Nephron (organoid): Measurements from ENCODE around the gene TIMP3.

Experiments
- H3K27ac Mint-ChIP-seq, 3 experiments: 2 replicates each; pipeline ENCODE4 v1.8.0; 2020; ENCODE audit warnings: mixed read lengths in 3 of 3, mild to moderate bottlenecking in 2 of 3, moderate library complexity in 1 of 3
- H3K27me3 Mint-ChIP-seq: 2 replicates; pipeline ENCODE4 v1.8.0; 2021; ENCODE audit warnings: low read depth, mild to moderate bottlenecking, moderate library complexity, mixed read lengths
- H3K36me3 Mint-ChIP-seq: 2 replicates; pipeline ENCODE4 v1.8.0; 2020; ENCODE audit warnings: low read depth, mixed read lengths
- H3K4me1 Mint-ChIP-seq: 2 replicates; pipeline ENCODE4 v1.8.0; 2020; ENCODE audit warnings: mixed read lengths
- H3K4me3 Mint-ChIP-seq, 3 experiments: 2 replicates each; pipeline ENCODE4 v1.8.0; 2020; ENCODE audit warnings: mild to moderate bottlenecking in 3 of 3, mixed read lengths in 3 of 3, moderate library complexity in 2 of 3
- H3K9me3 Mint-ChIP-seq: 2 replicates; pipeline ENCODE4 v1.8.0; 2020; ENCODE audit warnings: mixed read lengths
- CTCF ChIP-seq, 3 experiments: fragments of 200-600 bp; sonication (generic); IDR thresholded peaks; one replicate each; pipeline ENCODE4 v1.5.0; 2021; ENCODE audit warnings: antibody characterized with exemption in 3 of 3; ENCODE audit not compliant: unreplicated experiment in 3 of 3

TIMP3 gene

GRCh38 chr22:32765132-32765618 lies 36.3 kb upstream of the TIMP3 start:
- Mint-ChIP-seq H3K27ac (peak overlapping the region; percentile 18 to 88 (median 65)), H3K36me3 (no peaks in the 10 kb centered on the region), H3K4me3 (no peak overlapping the region), H3K9me3 (peaks cover 4% of the 10 kb centered on the region), H3K4me1 (peaks cover 15% of the 10 kb centered on the region), H3K27me3 (peaks cover 9% of the 10 kb centered on the region)
- TF ChIP-seq CTCF (IDR thresholded peaks at IDR 0.05; ENCODE audit: unreplicated experiment in 3 of 3): no peak

GRCh38 chr22:32771756-32772155 lies 29.7 kb upstream of the TIMP3 start:
- H3K27ac Mint-ChIP-seq: no peak overlapping the region
- H3K9me3 Mint-ChIP-seq: peaks cover 4% of the 10 kb centered on the region
- no peaks in the 10 kb centered on the region for H3K36me3 Mint-ChIP-seq
- H3K4me1 Mint-ChIP-seq: peaks cover 6% of the 10 kb centered on the region
- H3K4me3 Mint-ChIP-seq: no peak overlapping the region
- peaks cover 5% of the 10 kb centered on the region for H3K27me3 Mint-ChIP-seq
- TF ChIP-seq CTCF (IDR thresholded peaks at IDR 0.05; ENCODE audit: unreplicated experiment in 3 of 3): no peak

- peaks cover 10% of the 10 kb centered on the region for H3K27me3 Mint-ChIP-seq
Observed at GRCh38 chr22:32775957-32776356, 25.5 kb upstream of the TIMP3 start.

GRCh38 chr22:32776397-32776796 lies 25.1 kb upstream of the TIMP3 start:
- no peak overlapping the region for H3K4me3 Mint-ChIP-seq
- H3K4me1 Mint-ChIP-seq: peaks cover 20% of the 10 kb centered on the region
- H3K27me3 Mint-ChIP-seq: peaks cover 10% of the 10 kb centered on the region
- H3K36me3 Mint-ChIP-seq: no peaks in the 10 kb centered on the region
- H3K27ac Mint-ChIP-seq: no peak overlapping the region
- peaks cover 4% of the 10 kb centered on the region for H3K9me3 Mint-ChIP-seq
- TF ChIP-seq CTCF (IDR thresholded peaks at IDR 0.05; ENCODE audit: unreplicated experiment in 3 of 3): no peak

More at GRCh38 chr22:32775957-32776356, 25.5 kb upstream of the TIMP3 start:
- Mint-ChIP-seq H3K36me3 (no peaks in the 10 kb centered on the region), H3K4me1 (peaks cover 20% of the 10 kb centered on the region), H3K4me3 (no peak overlapping the region), H3K9me3 (peaks cover 4% of the 10 kb centered on the region), H3K27ac (no peak overlapping the region)
- peak in 1 of 3 experiments; percentile 11 for TF ChIP-seq CTCF (IDR thresholded peaks at IDR 0.05; ENCODE audit: unreplicated experiment in 3 of 3)

GRCh38 chr22:32776802-32777201 lies 24.7 kb upstream of the TIMP3 start:
- Mint-ChIP-seq H3K27me3 (peaks cover 10% of the 10 kb centered on the region), H3K4me3 (no peak overlapping the region), H3K36me3 (no peaks in the 10 kb centered on the region), H3K9me3 (peaks cover 4% of the 10 kb centered on the region), H3K4me1 (peaks cover 20% of the 10 kb centered on the region), H3K27ac (no peak overlapping the region)
- no peak for TF ChIP-seq CTCF (IDR thresholded peaks at IDR 0.05; ENCODE audit: unreplicated experiment in 3 of 3)

GRCh38 chr22:32777987-32778386 lies 23.5 kb upstream of the TIMP3 start:
- Mint-ChIP-seq H3K4me3 (no peak overlapping the region), H3K36me3 (no peaks in the 10 kb centered on the region)

More at GRCh38 chr22:32777987-32778386, 23.5 kb upstream of the TIMP3 start:
- peaks cover 18% of the 10 kb centered on the region for H3K4me1 Mint-ChIP-seq
- H3K9me3 Mint-ChIP-seq: peaks cover 4% of the 10 kb centered on the region
- peaks cover 5% of the 10 kb centered on the region for H3K27me3 Mint-ChIP-seq
- no peak for TF ChIP-seq CTCF (IDR thresholded peaks at IDR 0.05; ENCODE audit: unreplicated experiment in 3 of 3)
- H3K27ac Mint-ChIP-seq: no peak overlapping the region
